Measurements from ENCODE around the gene CFAP61.

DNA sequence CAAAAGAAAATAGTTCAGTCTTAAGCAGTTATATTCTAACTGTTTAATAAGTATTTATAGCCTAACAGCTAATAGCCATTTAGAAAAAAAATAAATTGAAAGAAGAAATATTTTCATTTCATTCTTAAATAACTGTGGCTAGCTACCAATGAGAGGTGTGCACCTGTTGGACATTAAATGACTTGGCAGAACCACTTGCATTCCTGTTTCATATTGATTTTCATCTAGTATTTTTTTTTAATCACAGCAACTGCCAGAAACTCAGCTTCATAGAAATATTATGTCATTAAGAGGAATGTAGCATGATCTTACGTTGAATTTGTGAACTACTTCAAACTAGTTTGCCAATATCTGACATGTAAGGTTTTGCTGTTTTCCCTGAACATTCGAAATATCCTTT, 25.0 kb upstream of the CFAP61 start:
- TF ChIP-seq, protein P1, sequence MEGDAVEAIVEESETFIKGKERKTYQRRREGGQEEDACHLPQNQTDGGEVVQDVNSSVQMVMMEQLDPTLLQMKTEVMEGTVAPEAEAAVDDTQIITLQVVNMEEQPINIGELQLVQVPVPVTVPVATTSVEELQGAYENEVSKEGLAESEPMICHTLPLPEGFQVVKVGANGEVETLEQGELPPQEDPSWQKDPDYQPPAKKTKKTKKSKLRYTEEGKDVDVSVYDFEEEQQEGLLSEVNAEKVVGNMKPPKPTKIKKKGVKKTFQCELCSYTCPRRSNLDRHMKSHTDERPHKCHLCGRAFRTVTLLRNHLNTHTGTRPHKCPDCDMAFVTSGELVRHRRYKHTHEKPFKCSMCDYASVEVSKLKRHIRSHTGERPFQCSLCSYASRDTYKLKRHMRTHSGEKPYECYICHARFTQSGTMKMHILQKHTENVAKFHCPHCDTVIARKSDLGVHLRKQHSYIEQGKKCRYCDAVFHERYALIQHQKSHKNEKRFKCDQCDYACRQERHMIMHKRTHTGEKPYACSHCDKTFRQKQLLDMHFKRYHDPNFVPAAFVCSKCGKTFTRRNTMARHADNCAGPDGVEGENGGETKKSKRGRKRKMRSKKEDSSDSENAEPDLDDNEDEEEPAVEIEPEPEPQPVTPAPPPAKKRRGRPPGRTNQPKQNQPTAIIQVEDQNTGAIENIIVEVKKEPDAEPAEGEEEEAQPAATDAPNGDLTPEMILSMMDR (IDR thresholded peaks at IDR 0.05; ENCODE audit: poor library complexity), result no peak
- no peak for TF ChIP-seq EZH2 (IDR thresholded peaks at IDR 0.05; ENCODE audit: borderline replicate concordance)
